Loucy (cell line): ENCODE data around the gene PYY.

Experiments
- H2AFZ ChIP-seq: fragments of 200-600 bp; sonication (generic); 2 replicates; pipeline ENCODE4 v1.6.0; 2016; ENCODE audit warnings: antibody characterized with exemption, mild to moderate bottlenecking, low read length, moderate library complexity
- H3F3A ChIP-seq: fragments of 200-600 bp; 2 replicates; pipeline ENCODE4 v1.6.0; 2016; ENCODE audit warnings: antibody characterized with exemption, low read depth, mild to moderate bottlenecking
- H3K27me3 ChIP-seq: fragments of 200-600 bp; sonication (generic); 2 replicates; pipeline ENCODE4 v1.6.1; 2014; ENCODE audit warnings: low read length, mild to moderate bottlenecking; ENCODE audit not compliant: insufficient read depth, poor library complexity, severe bottlenecking
- H3K36me3 ChIP-seq: fragments of 200-600 bp; sonication (generic); 2 replicates; pipeline ENCODE4 v1.6.1; 2016; ENCODE audit warnings: low read length; ENCODE audit not compliant: insufficient read depth
- H3K4me1 ChIP-seq: fragments of 200-600 bp; sonication (generic); 2 replicates; pipeline ENCODE4 v1.5.1; 2014; ENCODE audit warnings: low read length, mild to moderate bottlenecking; ENCODE audit not compliant: insufficient read depth, poor library complexity, severe bottlenecking
- H3K4me2 ChIP-seq: fragments of 200-600 bp; sonication (generic); 2 replicates; pipeline ENCODE4 v1.6.0; 2014; ENCODE audit warnings: antibody characterized with exemption, low read length, low read depth, mild to moderate bottlenecking; ENCODE audit not compliant: poor library complexity, severe bottlenecking
- H3K4me3 ChIP-seq: fragments of 200-600 bp; sonication (generic); 2 replicates; pipeline ENCODE4 v1.5.1; 2014; ENCODE audit warnings: low read length, mild to moderate bottlenecking, mixed read lengths; ENCODE audit not compliant: poor library complexity, severe bottlenecking
- H3K79me2 ChIP-seq: fragments of 200-600 bp; sonication (generic); 2 replicates; pipeline ENCODE4 v1.6.1; 2014; ENCODE audit warnings: low read length; ENCODE audit not compliant: insufficient read depth
- H3K9ac ChIP-seq: fragments of 200-600 bp; sonication (generic); 2 replicates; pipeline ENCODE4 v1.6.0; 2014; ENCODE audit warnings: mild to moderate bottlenecking, low read depth, low read length, moderate library complexity; ENCODE audit not compliant: poor library complexity, severe bottlenecking
- H3K9me2 ChIP-seq: fragments of 200-600 bp; sonication (generic); replicated peaks from 2 replicates; pipeline ENCODE4 v1.6.1; 2016; ENCODE audit warnings: low read depth, low read length, mixed read lengths
- H3K9me3 ChIP-seq: fragments of 200-600 bp; sonication (generic); 2 replicates; pipeline ENCODE4 v1.6.1; 2014; ENCODE audit warnings: mild to moderate bottlenecking, antibody characterized with exemption, low read length, low read depth; ENCODE audit not compliant: insufficient read depth
- H4K20me1 ChIP-seq: fragments of 200-600 bp; sonication (generic); 2 replicates; pipeline ENCODE4 v1.6.0; 2014; ENCODE audit warnings: antibody characterized with exemption, low read length, mild to moderate bottlenecking; ENCODE audit not compliant: insufficient read depth, poor library complexity, severe bottlenecking
- CTCF ChIP-seq: fragments of 200-600 bp; sonication (generic); conservative IDR thresholded peaks from 2 replicates; pipeline ENCODE4 v1.5.1; 2014; ENCODE audit warnings: mild to moderate bottlenecking, antibody characterized with exemption, low read length
- EZH2phosphoT487 ChIP-seq: fragments of 200-600 bp; IDR thresholded peaks from 2 replicates; pipeline ENCODE4 v1.6.1; 2018; ENCODE audit warnings: antibody characterized with exemption, mild to moderate bottlenecking, moderate library complexity, borderline replicate concordance

The PYY gene

GRCh38 chr17:44000871-44001460 lies 47.2 kb upstream of the PYY start:
- no peak overlapping the region for H3K9ac ChIP-seq
- no peaks in the 10 kb centered on the region for H3K36me3 ChIP-seq
- no peaks in the 10 kb centered on the region for H4K20me1 ChIP-seq
- no peak overlapping the region for H3K4me2 ChIP-seq
- H3K4me3 ChIP-seq, result no peak overlapping the region
- no peak overlapping the region for H2AFZ ChIP-seq
- no peaks in the 10 kb centered on the region for H3K4me1 ChIP-seq
- H3K79me2 ChIP-seq, result no peaks in the 10 kb centered on the region
- TF ChIP-seq CTCF (no peak), EZH2phosphoT487 (no peak)
- H3F3A ChIP-seq, result no peaks in the 10 kb centered on the region
- H3K9me2 ChIP-seq, result no peaks in the 10 kb centered on the region
- no peaks in the 10 kb centered on the region for H3K9me3 ChIP-seq
- H3K27me3 ChIP-seq, result no peaks in the 10 kb centered on the region

DNA sequence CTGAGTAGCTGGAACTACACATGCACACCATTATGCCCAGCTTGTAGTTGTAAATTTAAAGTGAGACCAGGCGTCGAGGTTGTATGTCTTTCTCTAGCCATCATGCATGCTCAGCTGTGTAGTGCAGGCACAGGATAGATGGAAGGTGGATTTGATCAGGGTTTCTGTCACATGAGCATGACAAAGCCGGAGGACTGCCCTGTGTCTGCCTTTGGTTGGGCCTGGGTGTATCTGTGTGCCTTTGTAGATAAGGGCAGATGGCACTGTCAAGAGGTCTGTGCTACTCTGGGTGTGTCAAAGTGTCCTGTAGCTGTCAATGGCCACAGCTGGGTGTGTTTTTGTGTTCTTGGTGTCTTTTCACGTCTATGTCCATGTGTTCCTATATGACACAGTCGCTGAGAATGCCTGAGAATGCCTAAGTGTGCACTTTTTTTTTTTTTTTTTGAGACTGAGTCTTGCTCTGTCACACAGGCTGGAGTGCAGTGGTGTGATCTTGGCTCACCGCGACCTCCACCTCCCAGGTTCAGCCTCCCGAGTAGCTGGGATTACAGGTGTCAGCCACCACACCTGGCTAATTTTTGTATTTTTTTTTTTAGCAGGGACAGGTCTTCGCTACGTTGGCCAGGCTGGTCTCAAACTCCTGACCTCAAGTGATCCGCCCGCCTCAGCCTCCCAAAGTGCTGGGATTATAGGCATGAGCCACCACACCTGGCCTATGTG lies 46.6 kb upstream of the PYY start:
- Histone ChIP-seq H3K9ac (no peak overlapping the region), H4K20me1 (no peaks in the 10 kb centered on the region), H3K4me2 (no peak overlapping the region), H3K9me3 (no peaks in the 10 kb centered on the region), H3K27me3 (no peaks in the 10 kb centered on the region), H3K4me1 (no peaks in the 10 kb centered on the region), H3K36me3 (no peaks in the 10 kb centered on the region), H2AFZ (no peak overlapping the region), H3K9me2 (no peaks in the 10 kb centered on the region), H3K4me3 (no peak overlapping the region), H3K79me2 (no peaks in the 10 kb centered on the region), H3F3A (no peaks in the 10 kb centered on the region)
- TF ChIP-seq CTCF, result no peak
- no peak for TF ChIP-seq EZH2phosphoT487

GRCh38 chr17:43999024-43999423 lies 45.3 kb upstream of the PYY start:
- Histone ChIP-seq H4K20me1 (no peaks in the 10 kb centered on the region), H3K79me2 (no peaks in the 10 kb centered on the region), H3K36me3 (no peaks in the 10 kb centered on the region), H3F3A (no peaks in the 10 kb centered on the region), H3K4me1 (no peaks in the 10 kb centered on the region), H3K9ac (no peak overlapping the region), H3K4me2 (no peak overlapping the region), H2AFZ (no peak overlapping the region), H3K9me2 (no peaks in the 10 kb centered on the region), H3K9me3 (no peaks in the 10 kb centered on the region), H3K4me3 (no peak overlapping the region), H3K27me3 (no peaks in the 10 kb centered on the region)
- TF ChIP-seq CTCF, result no peak
- TF ChIP-seq EZH2phosphoT487, result no peak
